GM12872 (cell line): ENCODE results near the gene CTNNA3.

Experiments used
- TF ChIP-seq, protein P1 (sequence below): IDR thresholded peaks from 3 replicates; pipeline ENCODE4 v1.5.1; 2011; ENCODE audit warnings: low read depth, mild to moderate bottlenecking, low read length, moderate library complexity; ENCODE audit not compliant: insufficient read depth

CTNNA3 gene

DNA sequence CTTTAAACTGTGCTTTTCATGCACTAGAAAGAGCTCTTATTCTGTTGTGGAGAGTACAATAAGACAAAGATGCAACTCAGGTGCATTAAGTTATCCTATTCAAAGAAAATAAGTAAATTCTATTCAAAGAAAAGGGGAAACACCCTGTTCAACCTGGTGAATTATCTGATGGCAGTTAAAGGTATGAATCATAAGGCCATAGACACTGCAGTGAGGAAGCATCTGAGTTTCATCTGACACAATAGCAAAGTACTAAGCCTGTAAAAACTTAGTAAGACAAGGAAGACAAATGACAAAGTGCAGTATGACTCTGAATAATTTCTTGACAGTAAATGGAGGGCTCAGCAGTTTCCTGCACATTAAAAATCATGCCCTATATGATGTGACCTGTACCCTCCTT, 861.2 kb downstream of the CTNNA3 start:
- TF ChIP-seq, protein P1, sequence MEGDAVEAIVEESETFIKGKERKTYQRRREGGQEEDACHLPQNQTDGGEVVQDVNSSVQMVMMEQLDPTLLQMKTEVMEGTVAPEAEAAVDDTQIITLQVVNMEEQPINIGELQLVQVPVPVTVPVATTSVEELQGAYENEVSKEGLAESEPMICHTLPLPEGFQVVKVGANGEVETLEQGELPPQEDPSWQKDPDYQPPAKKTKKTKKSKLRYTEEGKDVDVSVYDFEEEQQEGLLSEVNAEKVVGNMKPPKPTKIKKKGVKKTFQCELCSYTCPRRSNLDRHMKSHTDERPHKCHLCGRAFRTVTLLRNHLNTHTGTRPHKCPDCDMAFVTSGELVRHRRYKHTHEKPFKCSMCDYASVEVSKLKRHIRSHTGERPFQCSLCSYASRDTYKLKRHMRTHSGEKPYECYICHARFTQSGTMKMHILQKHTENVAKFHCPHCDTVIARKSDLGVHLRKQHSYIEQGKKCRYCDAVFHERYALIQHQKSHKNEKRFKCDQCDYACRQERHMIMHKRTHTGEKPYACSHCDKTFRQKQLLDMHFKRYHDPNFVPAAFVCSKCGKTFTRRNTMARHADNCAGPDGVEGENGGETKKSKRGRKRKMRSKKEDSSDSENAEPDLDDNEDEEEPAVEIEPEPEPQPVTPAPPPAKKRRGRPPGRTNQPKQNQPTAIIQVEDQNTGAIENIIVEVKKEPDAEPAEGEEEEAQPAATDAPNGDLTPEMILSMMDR: no peak

DNA sequence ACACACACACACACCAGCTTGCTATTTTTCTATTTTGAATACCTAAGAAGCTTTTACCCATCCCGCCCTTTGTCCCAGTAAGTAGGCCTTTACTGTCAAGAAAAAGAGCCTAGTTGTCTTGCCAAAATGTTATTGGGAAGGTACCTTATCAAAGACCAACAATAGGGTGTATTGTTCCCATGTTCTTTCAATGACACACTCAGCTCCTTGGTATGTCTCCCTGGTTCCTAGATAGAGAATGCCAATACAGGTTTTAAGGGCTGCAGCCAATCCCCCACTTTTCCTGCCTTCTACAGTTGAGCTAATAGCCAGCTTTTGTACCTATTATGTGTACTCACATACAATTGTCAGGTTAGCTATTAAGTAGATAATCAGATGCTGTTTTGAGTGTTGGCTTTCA, 862.1 kb downstream of the CTNNA3 start:
- TF ChIP-seq, protein P1: no peak

DNA sequence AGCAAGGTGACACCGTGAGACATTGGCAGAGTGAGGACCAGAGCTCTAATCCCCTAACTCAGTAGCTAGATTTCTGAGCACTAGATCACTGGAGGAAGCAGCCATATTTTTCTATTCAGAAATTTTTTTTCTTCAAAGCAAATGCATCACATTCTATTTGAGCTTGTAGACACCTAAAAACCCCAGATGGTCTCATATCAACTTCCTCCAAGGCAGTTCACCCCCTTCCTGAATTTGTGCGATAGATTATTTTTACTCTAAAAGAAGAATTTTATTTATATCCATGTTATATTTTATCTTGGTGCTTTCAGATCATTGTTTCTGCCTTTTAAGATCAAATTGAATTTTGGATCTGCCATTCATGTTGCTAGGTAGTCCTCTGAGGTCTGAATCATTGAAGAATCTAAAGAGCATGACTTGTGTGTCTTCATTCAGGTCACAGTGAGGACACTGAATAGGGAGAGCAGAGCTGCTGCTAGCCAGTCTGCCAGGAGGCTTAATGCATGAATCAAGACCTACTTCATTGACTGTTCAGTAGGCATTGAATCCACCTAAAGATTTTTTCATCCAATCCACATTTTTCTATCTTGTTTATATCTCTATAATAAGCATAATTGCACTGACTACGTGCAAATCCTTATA, 863.1 kb downstream of the CTNNA3 start:
- TF ChIP-seq, protein P1: no peak

DNA sequence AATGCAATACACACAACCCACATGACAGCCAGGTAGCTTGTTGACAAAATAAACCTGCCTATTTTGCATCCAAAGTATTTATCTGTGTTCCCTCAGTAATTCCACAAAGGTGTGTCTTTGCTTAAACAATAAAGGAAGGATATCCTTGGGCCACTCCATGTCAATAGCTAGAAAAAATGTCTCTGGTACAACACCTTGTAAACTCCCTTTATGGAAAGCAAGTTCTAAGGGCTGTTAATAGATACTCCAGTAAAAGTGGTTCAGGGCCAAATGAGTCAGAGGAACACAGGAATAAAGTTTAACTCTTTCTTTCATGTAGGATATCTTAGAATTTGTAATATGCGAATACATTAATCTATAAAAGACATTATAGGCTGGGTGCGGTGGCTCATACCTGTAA, 867.0 kb downstream of the CTNNA3 start:
- TF ChIP-seq, protein P1: no peak

DNA sequence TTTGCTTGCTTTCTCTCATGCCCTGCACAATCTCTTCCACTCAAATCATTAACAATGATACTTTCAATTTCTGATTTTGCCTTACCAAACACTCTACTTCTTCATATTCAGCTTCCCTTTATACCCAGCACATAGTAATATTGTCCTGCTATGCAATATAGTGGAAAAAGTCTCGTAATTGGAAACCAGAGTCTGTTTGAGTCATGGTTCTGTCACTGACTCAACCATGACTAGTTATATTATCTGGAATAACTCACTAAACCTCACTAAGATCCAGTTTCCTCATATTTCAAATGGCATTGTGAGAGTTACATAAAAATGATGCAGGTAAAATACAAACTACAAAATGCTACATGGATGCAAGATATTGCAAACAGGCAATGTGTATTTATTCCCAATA, 868.6 kb downstream of the CTNNA3 start:
- TF ChIP-seq, protein P1: no peak

DNA sequence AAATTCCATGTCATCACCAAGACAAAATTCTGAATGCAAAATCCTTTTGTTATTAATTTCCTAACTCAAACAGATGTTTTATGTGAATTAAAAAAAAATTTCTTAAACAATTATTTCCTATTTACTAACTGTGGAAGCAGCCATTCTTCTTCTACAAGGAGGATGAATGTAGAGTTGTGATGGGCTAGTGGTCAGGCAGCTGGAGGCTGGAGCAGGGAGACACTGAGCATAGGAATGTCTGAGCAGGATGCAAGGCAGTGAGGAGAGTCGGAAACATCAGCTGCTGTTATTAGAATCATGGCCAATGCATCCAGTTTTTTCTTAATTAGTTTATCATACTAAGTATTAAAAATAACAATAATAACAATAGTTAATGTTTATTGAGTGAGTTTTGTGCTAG, 872.7 kb downstream of the CTNNA3 start:
- TF ChIP-seq, protein P1: no peak

DNA sequence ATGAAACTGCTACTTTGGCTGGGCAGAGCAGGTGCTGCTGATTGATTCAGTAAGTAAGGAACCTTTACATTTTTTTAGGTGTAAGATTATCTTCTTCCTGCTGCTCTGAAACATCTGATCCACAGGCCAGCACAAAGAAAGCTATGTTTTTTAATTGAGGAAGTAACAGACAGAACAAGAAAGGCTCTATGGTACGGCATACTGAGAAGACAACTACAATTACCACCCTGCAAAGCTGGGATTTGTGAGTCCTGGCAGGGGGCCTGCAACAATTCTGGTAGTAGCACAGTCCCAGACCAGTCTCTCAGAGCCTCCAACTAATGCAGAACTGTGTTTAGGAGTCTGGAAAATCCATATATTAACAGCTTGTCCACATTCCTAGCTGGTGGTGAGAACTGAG, 873.2 kb downstream of the CTNNA3 start:
- TF ChIP-seq, protein P1: no peak
